GM12872 (cell line): ENCODE data around the gene LRRC4C.

ENCODE experiments used
- CTCF ChIP-seq: IDR thresholded peaks from 3 replicates; pipeline ENCODE4 v1.5.1; 2011; ENCODE audit warnings: low read depth, mild to moderate bottlenecking, low read length, moderate library complexity; ENCODE audit not compliant: insufficient read depth

LRRC4C gene

GRCh38 chr11:41051919-41052635, 407.4 kb downstream of the LRRC4C start:
- TF ChIP-seq CTCF = no peak

GRCh38 chr11:41050791-41051190, 408.7 kb downstream of the LRRC4C start:
- no peak for TF ChIP-seq CTCF

GRCh38 chr11:41047229-41047628, 412.2 kb downstream of the LRRC4C start:
- no peak for TF ChIP-seq CTCF

GRCh38 chr11:41045266-41045665, 414.2 kb downstream of the LRRC4C start:
- no peak for TF ChIP-seq CTCF

- no peak for TF ChIP-seq CTCF
Observed at GRCh38 chr11:41044747-41045146, 414.7 kb downstream of the LRRC4C start.

GRCh38 chr11:41042688-41043087, 416.8 kb downstream of the LRRC4C start:
- no peak for TF ChIP-seq CTCF

GRCh38 chr11:41040474-41040873, 419.0 kb downstream of the LRRC4C start:
- no peak for TF ChIP-seq CTCF
